Measurements from ENCODE around the gene PRCD.
A peak's percentile ranks its signal among the peaks of the same experiment; 100 is the strongest.

The PRCD gene

GRCh38 chr17:76539631-76540271 is at the start of gene PRCD:
Gene PRCD (plus strand): TSS chr17:76540044. CDS start chr17:76540142, 98 bp downstream.
- TF ChIP-seq CTCF (IDR thresholded peaks at IDR 0.05): no peak
- Histone ChIP-seq H3K27ac (no peak within 1 kb of the TSS), H3K9me3 (no peaks in the 10 kb centered on the region), H3K4me1 (ENCODE audit: control insufficient read depth in 1 of 2, insufficient read depth in 1 of 2, low read depth in 1 of 2, low read length in 1 of 2) (peaks cover 11 to 14% of the 10 kb centered on the region in 2 experiments), H3K27me3 (peaks cover 94% of the 10 kb centered on the region), H3K4me3 (ENCODE audit: low read depth in 1 of 2, low read length in 1 of 2) (no peak within 1 kb of the TSS), H3K36me3 (no peaks in the 10 kb centered on the region)

- no peak for TF ChIP-seq CTCF (IDR thresholded peaks at IDR 0.05)
- no peaks in the 10 kb centered on the region for H3K27me3 ChIP-seq
- H3K4me1 ChIP-seq (ENCODE audit: control insufficient read depth in 1 of 2, insufficient read depth in 1 of 2, low read depth in 1 of 2, low read length in 1 of 2): peaks cover 69 to 70% of the 10 kb centered on the region in 2 experiments
- peaks cover 8% of the 10 kb centered on the region for H3K36me3 ChIP-seq
- peak overlapping the region in 1 of 2 experiments; percentile 59 for H3K4me3 ChIP-seq (ENCODE audit: low read depth in 1 of 2, low read length in 1 of 2)
- peak overlapping the region; percentile 98 for H3K27ac ChIP-seq
- no peaks in the 10 kb centered on the region for H3K9me3 ChIP-seq
Measured at GRCh38 chr17:76490112-76490710, 49.6 kb upstream of the PRCD start.

- Histone ChIP-seq H3K27ac (peak overlapping the region; percentile 98), H3K4me1 (ENCODE audit: control insufficient read depth in 1 of 2, insufficient read depth in 1 of 2, low read depth in 1 of 2, low read length in 1 of 2) (peaks cover 61 to 63% of the 10 kb centered on the region in 2 experiments), H3K36me3 (peaks cover 8% of the 10 kb centered on the region), H3K27me3 (no peaks in the 10 kb centered on the region), H3K4me3 (ENCODE audit: low read depth in 1 of 2, low read length in 1 of 2) (peak overlapping the region; percentile 59 to 62), H3K9me3 (no peaks in the 10 kb centered on the region)
- no peak for TF ChIP-seq CTCF (IDR thresholded peaks at IDR 0.05)
Measured at GRCh38 chr17:76491271-76492122, 48.3 kb upstream of the PRCD start.

GRCh38 chr17:76492123-76492988 is 47.5 kb upstream of the PRCD start:
- H3K9me3 ChIP-seq: no peaks in the 10 kb centered on the region
- H3K4me1 ChIP-seq (ENCODE audit: control insufficient read depth in 1 of 2, insufficient read depth in 1 of 2, low read depth in 1 of 2, low read length in 1 of 2): peaks cover 61 to 63% of the 10 kb centered on the region in 2 experiments
- peaks cover 6% of the 10 kb centered on the region for H3K36me3 ChIP-seq
- H3K4me3 ChIP-seq (ENCODE audit: low read depth in 1 of 2, low read length in 1 of 2): peak overlapping the region; percentile 59 to 62
- peak overlapping the region; percentile 98 for H3K27ac ChIP-seq
- no peak for TF ChIP-seq CTCF (IDR thresholded peaks at IDR 0.05)
- no peaks in the 10 kb centered on the region for H3K27me3 ChIP-seq

- H3K36me3 ChIP-seq: no peaks in the 10 kb centered on the region
- H3K9me3 ChIP-seq: no peaks in the 10 kb centered on the region
- H3K4me3 ChIP-seq (ENCODE audit: low read depth in 1 of 2, low read length in 1 of 2): peak overlapping the region; percentile 59 to 62
- no peaks in the 10 kb centered on the region for H3K27me3 ChIP-seq
- H3K4me1 ChIP-seq (ENCODE audit: control insufficient read depth in 1 of 2, insufficient read depth in 1 of 2, low read depth in 1 of 2, low read length in 1 of 2): peaks cover 61 to 63% of the 10 kb centered on the region in 2 experiments
- H3K27ac ChIP-seq: peak overlapping the region; percentile 98
- peak; percentile 47 for TF ChIP-seq CTCF (IDR thresholded peaks at IDR 0.05)
Measured at GRCh38 chr17:76492989-76493501, 46.8 kb upstream of the PRCD start.

Data from neutrophil (primary cell).